Astrocyte (in vitro differentiated cells and primary cell): ENCODE measurements around the gene ZNF516. TPM values are rescaled to one million over a fixed set of nuclear protein-coding genes. Genes with fewer than 3 reads are reported as not detected.

Experiments
- DNase-seq: peaks from one replicate; pipeline ENCODE4 v3.0.0-alpha.2; 2010; ENCODE audit warnings: low read depth
- FAIRE-seq: peaks from 2 replicates; lab custom pipeline; 2011; peaks lifted over from hg19 to GRCh38; lab: Jason Lieb, UNC
- H2AFZ ChIP-seq: 2 replicates; pipeline ENCODE4 v1.6.0; 2012; ENCODE audit warnings: low read depth, low read length, inconsistent platforms
- H3K27ac ChIP-seq: 2 replicates; pipeline ENCODE4 v1.5.1; 2011; ENCODE audit warnings: low read depth, low read length, inconsistent platforms
- H3K27me3 ChIP-seq: 2 replicates; pipeline ENCODE4 v1.6.0; 2011; ENCODE audit warnings: low read length, inconsistent platforms; ENCODE audit not compliant: insufficient read depth
- H3K36me3 ChIP-seq: 2 replicates; pipeline ENCODE4 v1.5.1; 2011; ENCODE audit warnings: low read length, inconsistent platforms; ENCODE audit not compliant: insufficient read depth
- H3K4me1 ChIP-seq: 2 replicates; pipeline ENCODE4 v1.5.1; 2011; ENCODE audit warnings: low read length, inconsistent platforms; ENCODE audit not compliant: insufficient read depth
- H3K4me2 ChIP-seq: 2 replicates; pipeline ENCODE4 v1.6.0; 2012; ENCODE audit warnings: low read length, inconsistent platforms
- H3K4me3 ChIP-seq: 2 replicates; pipeline ENCODE4 v1.5.1; 2011; ENCODE audit warnings: low read depth, mild to moderate bottlenecking, low read length, inconsistent platforms; ENCODE audit not compliant: insufficient read depth
- H3K79me2 ChIP-seq: 2 replicates; pipeline ENCODE4 v1.6.0; 2012; ENCODE audit warnings: mild to moderate bottlenecking, low read length, inconsistent platforms; ENCODE audit not compliant: insufficient read depth
- H3K9ac ChIP-seq: 2 replicates; pipeline ENCODE4 v1.6.0; 2012; ENCODE audit warnings: mild to moderate bottlenecking, low read length, inconsistent platforms
- H3K9me3 ChIP-seq: 2 replicates; pipeline ENCODE4 v1.5.1; 2012; ENCODE audit warnings: low read depth, mild to moderate bottlenecking, low read length, inconsistent platforms; ENCODE audit not compliant: insufficient read depth
- H4K20me1 ChIP-seq: 2 replicates; pipeline ENCODE4 v1.6.0; 2012; ENCODE audit warnings: low read length, inconsistent platforms; ENCODE audit not compliant: insufficient read depth
- H3K27ac Mint-ChIP-seq: one replicate; pipeline ENCODE4 v1.8.0; 2021; ENCODE audit warnings: mild to moderate bottlenecking, mixed read lengths; ENCODE audit not compliant: unreplicated experiment
- H3K27me3 Mint-ChIP-seq: one replicate; pipeline ENCODE4 v1.8.0; 2021; ENCODE audit warnings: low read depth, mixed read lengths; ENCODE audit not compliant: unreplicated experiment
- H3K36me3 Mint-ChIP-seq: one replicate; pipeline ENCODE4 v1.8.0; 2021; ENCODE audit warnings: low read depth, mixed read lengths; ENCODE audit not compliant: unreplicated experiment
- H3K4me1 Mint-ChIP-seq: one replicate; pipeline ENCODE4 v1.8.0; 2021; ENCODE audit warnings: low read depth, mixed read lengths; ENCODE audit not compliant: unreplicated experiment
- H3K4me3 Mint-ChIP-seq: one replicate; pipeline ENCODE4 v1.8.0; 2021; ENCODE audit warnings: mild to moderate bottlenecking, moderate library complexity, mixed read lengths; ENCODE audit not compliant: unreplicated experiment
- H3K9me3 Mint-ChIP-seq: one replicate; pipeline ENCODE4 v1.8.0; 2021; ENCODE audit warnings: mild to moderate bottlenecking, mixed read lengths; ENCODE audit not compliant: unreplicated experiment
- CTCF ChIP-seq: IDR thresholded peaks from 2 replicates; pipeline ENCODE4 v1.5.1; 2011; ENCODE audit warnings: low read depth, mild to moderate bottlenecking, inconsistent platforms, low read length, moderate library complexity; ENCODE audit not compliant: insufficient read depth
- EZH2 ChIP-seq: IDR thresholded peaks from 2 replicates; pipeline ENCODE4 v1.6.1; 2012; ENCODE audit warnings: mild to moderate bottlenecking, low read length, inconsistent platforms; ENCODE audit not compliant: insufficient read depth
- total RNA-seq: library from RNA; stranded (reverse); gene quantifications from 2 replicates; pipeline ENCODE4 v1.2.1, GENCODE V29; 2021

ZNF516 gene
- total RNA-seq, 1 donor from 2014 or later = 59.8 TPM

GRCh38 chr18:76362676-76363075, 132.4 kb downstream of the ZNF516 start:
- Histone ChIP-seq H3K27ac (no peak overlapping the region), H3K4me2 (no peak overlapping the region), H3K4me1 (no peaks in the 10 kb centered on the region), H3K79me2 (peaks cover 8% of the 10 kb centered on the region), H3K4me3 (no peak overlapping the region), H2AFZ (no peak overlapping the region), H3K9me3 (no peaks in the 10 kb centered on the region), H3K9ac (no peak overlapping the region), H3K27me3 (no peaks in the 10 kb centered on the region), H3K36me3 (peaks cover 11% of the 10 kb centered on the region), H4K20me1 (peaks cover 23% of the 10 kb centered on the region)
- DNase-seq = no peak
- H3K9me3 Mint-ChIP-seq = peaks cover 2% of the 10 kb centered on the region
- no peak for FAIRE-seq
- TF ChIP-seq CTCF (no peak), EZH2 (no peak)
- peaks cover 36% of the 10 kb centered on the region for H3K4me1 Mint-ChIP-seq
- H3K4me3 Mint-ChIP-seq = no peak overlapping the region
- H3K27ac Mint-ChIP-seq = peak overlapping the region; percentile 73
- H3K27me3 Mint-ChIP-seq = no peaks in the 10 kb centered on the region
- H3K36me3 Mint-ChIP-seq = peaks cover 14% of the 10 kb centered on the region

GRCh38 chr18:76361219-76361618, 133.8 kb downstream of the ZNF516 start:
- no peak for FAIRE-seq
- peaks cover 2% of the 10 kb centered on the region for H3K9me3 Mint-ChIP-seq
- no peak overlapping the region for H3K4me3 ChIP-seq

More at GRCh38 chr18:76361219-76361618, 133.8 kb downstream of the ZNF516 start:
- Mint-ChIP-seq H3K27me3 (no peaks in the 10 kb centered on the region), H3K4me3 (no peak overlapping the region), H3K36me3 (peaks cover 12% of the 10 kb centered on the region), H3K4me1 (peaks cover 33% of the 10 kb centered on the region), H3K27ac (no peak overlapping the region)
- H3K79me2 ChIP-seq = peaks cover 4% of the 10 kb centered on the region
- H3K27me3 ChIP-seq = no peaks in the 10 kb centered on the region
- peaks cover 16% of the 10 kb centered on the region for H3K36me3 ChIP-seq
- H2AFZ ChIP-seq = no peak overlapping the region
- peaks cover 16% of the 10 kb centered on the region for H4K20me1 ChIP-seq
- no peak for TF ChIP-seq EZH2
- TF ChIP-seq CTCF = no peak
- no peak overlapping the region for H3K4me2 ChIP-seq
- H3K9ac ChIP-seq = no peak overlapping the region
- DNase-seq = no peak
- H3K4me1 ChIP-seq = no peaks in the 10 kb centered on the region
- no peaks in the 10 kb centered on the region for H3K9me3 ChIP-seq
- no peak overlapping the region for H3K27ac ChIP-seq
